DMS53 (cell line): Measurements from ENCODE around the gene KERA.

Experiments used
- DNase-seq: peaks from one replicate; lab custom pipeline; 2025; lab: John Stamatoyannopoulos, UW

The KERA gene

GRCh38 chr12:91009319-91009950 lies 48.4 kb downstream of the KERA start:
- DNase-seq: no peak

DNA sequence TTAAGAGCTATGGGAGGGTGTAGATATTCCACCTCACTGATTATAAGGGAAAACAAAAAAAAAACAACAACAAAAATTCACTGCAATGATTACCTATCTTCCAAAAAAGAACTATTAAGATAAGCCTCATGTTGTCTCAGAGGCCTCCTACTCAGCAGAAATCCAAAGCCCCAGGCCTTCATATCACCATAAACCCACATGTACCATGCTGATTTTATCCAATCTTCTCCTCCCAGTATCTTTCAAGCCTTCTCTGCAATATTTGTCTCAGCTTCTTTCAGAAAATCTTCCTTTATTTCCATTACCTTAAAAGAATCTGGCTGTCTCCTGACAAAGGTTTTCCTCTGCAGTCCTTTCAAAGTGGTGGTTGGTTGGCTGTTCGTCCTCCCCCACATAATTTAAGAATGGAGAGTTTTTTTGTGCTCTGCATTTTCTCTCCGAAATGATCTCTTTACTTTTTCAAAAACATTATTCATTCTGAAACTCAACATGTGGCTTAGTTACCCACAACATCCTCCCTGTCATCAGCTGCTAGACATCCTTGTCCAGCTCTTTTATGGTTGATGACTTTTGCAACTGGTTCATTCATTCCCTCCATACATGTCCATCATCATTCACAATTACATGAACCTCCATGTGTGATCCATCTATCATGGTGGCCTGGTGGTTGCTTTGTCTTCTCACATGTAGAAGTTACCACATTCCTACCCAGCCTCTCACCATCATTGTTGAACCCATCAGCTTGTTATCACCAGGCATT lies 50.1 kb downstream of the KERA start:
- DNase-seq: no peak

DNA sequence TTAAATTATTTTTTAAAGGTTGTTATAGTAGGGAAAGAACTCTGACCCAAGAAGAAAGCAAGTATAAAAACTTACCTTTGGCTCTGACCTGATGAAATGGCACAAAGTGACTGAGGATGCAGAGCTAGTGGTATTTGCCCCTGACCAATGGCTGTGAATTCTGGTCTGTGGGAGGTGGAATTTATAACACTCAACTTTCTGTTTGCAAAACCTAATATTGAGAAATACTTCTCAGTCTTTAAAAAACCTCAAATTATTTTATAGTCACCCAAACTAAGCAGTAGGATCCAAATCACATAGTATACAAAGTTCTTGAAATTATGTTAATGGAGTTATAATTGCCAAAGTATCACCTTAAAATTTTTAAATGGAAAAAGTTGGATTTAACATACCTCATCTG lies 53.0 kb downstream of the KERA start, which contains the start of gene EPYC:
TSS of gene EPYC (minus strand) at position 101 of the 400 bp plus-strand sequence. CDS start 2,407 bp downstream, outside the sequence.
- no peak for DNase-seq

- DNase-seq: no peak
Observed at GRCh38 chr12:91003737-91004136, 54.1 kb downstream of the KERA start.

GRCh38 chr12:91001306-91001705 lies 56.5 kb downstream of the KERA start:
- DNase-seq: no peak
